Lower lobe of right lung (tissue), 2 donors: ENCODE results near the gene NSMCE3. TPM values are rescaled to one million over a fixed set of nuclear protein-coding genes. Genes with fewer than 3 reads are reported as not detected.

Experiments used
- ATAC-seq, 2 donors: fragments of 200-7000 bp; cut with Tn5 transposase; one replicate each; pipeline ENCODE4 v1.9.1; 2020 to 2022; ENCODE audit warnings: mild to moderate bottlenecking in 2 of 2, moderate library complexity in 2 of 2
- DNase-seq: peaks from one replicate; pipeline ENCODE4 v3.0.0-alpha.2; 2020
- H3K27ac ChIP-seq: fragments of 200-600 bp; one replicate; pipeline ENCODE4 v1.8.0; 2022
- H3K27me3 ChIP-seq: fragments of 200-600 bp; one replicate; pipeline ENCODE4 v1.8.0; 2022; ENCODE audit warnings: low read depth
- H3K36me3 ChIP-seq: fragments of 200-600 bp; one replicate; pipeline ENCODE4 v1.8.0; 2022; ENCODE audit warnings: mild to moderate bottlenecking
- H3K4me1 ChIP-seq: fragments of 200-600 bp; one replicate; pipeline ENCODE4 v1.8.0; 2022
- H3K4me3 ChIP-seq: fragments of 200-600 bp; one replicate; pipeline ENCODE4 v1.8.0; 2022; ENCODE audit warnings: mild to moderate bottlenecking
- H3K9me3 ChIP-seq: fragments of 200-600 bp; one replicate; pipeline ENCODE4 v1.8.0; 2022
- intact Hi-C: fragments of 100-400 bp; cut with DNase I; formaldehyde crosslinking; loops from one replicate; pipeline ENCODE4 v1.11.0; 2022
- total RNA-seq: library from RNA; stranded (reverse); fragmentation: NEBNext Ultra II Directional; extraction: Animal tissue kit (Norgen Biotek cat#: 25700); gene quantifications from one replicate; pipeline ENCODE4 v1.2.1, GENCODE V29; 2021
- TF ChIP-seq, protein P1 (sequence below): fragments of 200-600 bp; IDR thresholded peaks from one replicate; pipeline ENCODE4 v1.8.0; 2022; ENCODE audit warnings: antibody characterized with exemption, mild to moderate bottlenecking
- donor health status: DM: no; HTN: yes; CAD: no; lungs with severe emphysema.

The NSMCE3 gene
- total RNA-seq, 1 donor from 2014 or later = 6.2 TPM

DNA sequence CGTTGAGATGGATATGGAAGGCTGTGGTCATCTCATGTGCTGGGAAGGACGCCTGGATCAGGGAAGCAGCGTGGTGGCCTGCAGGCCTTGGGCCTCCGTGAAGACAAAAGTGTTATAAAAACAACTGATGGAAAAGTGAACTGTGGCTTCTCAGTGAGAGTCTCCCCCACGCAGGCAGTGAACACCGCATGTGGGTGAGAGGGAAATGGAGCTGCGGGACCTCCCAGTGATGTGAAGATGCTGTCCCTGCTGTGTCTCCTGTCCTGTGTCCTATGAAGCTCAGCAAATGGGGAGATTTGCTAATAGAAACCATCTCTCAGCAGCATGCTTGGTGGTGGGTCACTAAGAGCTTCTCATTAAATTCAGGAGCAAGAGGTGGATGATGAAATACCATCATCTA is 25.1 kb downstream of the NSMCE3 start:
- Histone ChIP-seq H3K9me3 (no peaks in the 10 kb centered on the region), H3K27ac (no peak overlapping the region), H3K4me1 (no peaks in the 10 kb centered on the region), H3K4me3 (no peak overlapping the region), H3K36me3 (no peaks in the 10 kb centered on the region), H3K27me3 (no peaks in the 10 kb centered on the region)
- DNase-seq = no peak
- TF ChIP-seq, protein P1, sequence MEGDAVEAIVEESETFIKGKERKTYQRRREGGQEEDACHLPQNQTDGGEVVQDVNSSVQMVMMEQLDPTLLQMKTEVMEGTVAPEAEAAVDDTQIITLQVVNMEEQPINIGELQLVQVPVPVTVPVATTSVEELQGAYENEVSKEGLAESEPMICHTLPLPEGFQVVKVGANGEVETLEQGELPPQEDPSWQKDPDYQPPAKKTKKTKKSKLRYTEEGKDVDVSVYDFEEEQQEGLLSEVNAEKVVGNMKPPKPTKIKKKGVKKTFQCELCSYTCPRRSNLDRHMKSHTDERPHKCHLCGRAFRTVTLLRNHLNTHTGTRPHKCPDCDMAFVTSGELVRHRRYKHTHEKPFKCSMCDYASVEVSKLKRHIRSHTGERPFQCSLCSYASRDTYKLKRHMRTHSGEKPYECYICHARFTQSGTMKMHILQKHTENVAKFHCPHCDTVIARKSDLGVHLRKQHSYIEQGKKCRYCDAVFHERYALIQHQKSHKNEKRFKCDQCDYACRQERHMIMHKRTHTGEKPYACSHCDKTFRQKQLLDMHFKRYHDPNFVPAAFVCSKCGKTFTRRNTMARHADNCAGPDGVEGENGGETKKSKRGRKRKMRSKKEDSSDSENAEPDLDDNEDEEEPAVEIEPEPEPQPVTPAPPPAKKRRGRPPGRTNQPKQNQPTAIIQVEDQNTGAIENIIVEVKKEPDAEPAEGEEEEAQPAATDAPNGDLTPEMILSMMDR = no peak
- intact Hi-C loops = no loop called here
- ATAC-seq = no peak

DNA sequence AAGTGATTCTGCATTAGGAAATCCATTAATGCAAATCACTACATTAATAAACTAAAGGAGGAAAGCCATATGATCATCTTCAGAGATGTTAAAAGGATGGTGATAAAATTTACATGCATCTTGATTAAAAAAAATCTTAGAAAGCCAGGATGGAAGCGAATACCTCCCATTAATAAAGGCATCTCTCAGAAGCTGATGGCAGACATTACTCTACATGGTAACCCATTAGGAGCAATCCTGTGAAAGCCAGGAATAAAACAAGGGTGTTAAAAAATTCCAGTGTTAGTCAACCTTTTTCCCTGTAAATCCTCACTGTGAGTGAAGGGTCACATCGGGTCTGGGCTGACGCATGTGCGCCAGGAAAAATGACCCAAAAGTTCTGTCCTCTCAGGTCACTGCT is 25.5 kb downstream of the NSMCE3 start:
- TF ChIP-seq, protein P1 = no peak
- Histone ChIP-seq H3K9me3 (no peaks in the 10 kb centered on the region), H3K4me3 (no peak overlapping the region), H3K27me3 (no peaks in the 10 kb centered on the region), H3K4me1 (no peaks in the 10 kb centered on the region), H3K27ac (no peak overlapping the region), H3K36me3 (no peaks in the 10 kb centered on the region)
- intact Hi-C loops = no loop called here
- DNase-seq = no peak
- ATAC-seq = no peak

DNA sequence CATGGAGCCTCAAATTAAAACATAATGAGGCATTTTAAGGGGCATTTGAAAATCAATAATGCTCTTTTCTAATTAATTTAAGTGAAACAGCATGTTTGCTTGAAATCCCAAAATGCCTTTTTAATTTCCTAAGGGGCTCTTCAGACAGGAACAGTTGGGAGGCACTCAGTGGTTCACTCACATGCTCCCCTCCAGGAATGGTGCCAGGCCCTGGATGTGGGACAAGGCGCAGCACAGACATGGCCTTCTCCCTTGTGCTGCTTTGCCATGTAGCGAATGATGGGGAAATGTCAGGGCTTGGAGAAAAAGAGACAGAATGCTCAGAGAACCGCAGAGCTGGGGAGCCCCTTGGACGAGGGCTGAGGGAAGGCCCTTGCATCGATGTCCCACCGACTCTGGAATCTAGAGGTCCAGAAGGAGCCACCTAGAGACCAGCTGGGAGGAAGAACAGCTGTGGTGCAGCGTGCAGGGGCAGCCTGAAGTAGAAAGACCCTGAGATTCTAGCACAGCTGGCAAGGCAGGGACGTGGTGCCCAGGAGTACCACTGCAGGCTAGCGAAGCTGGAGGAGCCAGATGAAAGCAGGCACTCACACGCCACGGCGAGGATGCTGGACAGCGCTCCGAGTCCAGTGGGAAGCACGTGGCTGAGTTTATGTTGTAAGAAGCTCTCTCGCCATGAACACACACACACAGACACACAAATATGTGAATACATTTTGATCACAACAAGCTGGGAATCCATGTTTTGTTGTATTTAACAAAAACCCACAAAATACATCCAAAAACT is 27.0 kb downstream of the NSMCE3 start:
- ATAC-seq (no peak), DNase-seq (no peak)
- Histone ChIP-seq H3K4me1 (no peaks in the 10 kb centered on the region), H3K36me3 (no peaks in the 10 kb centered on the region), H3K9me3 (no peaks in the 10 kb centered on the region), H3K27ac (no peak overlapping the region), H3K4me3 (no peak overlapping the region), H3K27me3 (no peaks in the 10 kb centered on the region)
- TF ChIP-seq, protein P1 = no peak
- intact Hi-C loops = no loop called here

DNA sequence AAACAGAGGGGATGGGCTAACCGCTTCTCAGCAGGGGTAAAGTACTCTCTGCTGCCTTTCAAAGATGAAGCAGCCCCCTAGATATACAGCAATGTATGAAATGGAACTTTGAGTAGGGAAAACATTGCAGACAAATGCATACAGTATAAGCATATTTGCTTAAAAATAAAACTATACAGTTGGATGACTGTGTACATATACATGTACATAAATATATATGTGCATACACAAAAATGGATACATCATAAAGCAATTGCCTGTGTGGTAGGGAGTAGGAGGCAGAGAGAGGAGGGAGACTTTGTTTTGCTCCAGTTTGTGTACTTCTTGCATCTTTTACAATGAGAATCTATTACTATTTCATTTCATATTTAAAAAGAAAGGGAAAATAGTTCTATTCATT is 28.4 kb downstream of the NSMCE3 start:
- ATAC-seq (no peak), DNase-seq (no peak)
- Histone ChIP-seq H3K4me1 (no peaks in the 10 kb centered on the region), H3K9me3 (no peaks in the 10 kb centered on the region), H3K36me3 (no peaks in the 10 kb centered on the region), H3K27ac (no peak overlapping the region), H3K27me3 (no peaks in the 10 kb centered on the region), H3K4me3 (no peak overlapping the region)
- TF ChIP-seq, protein P1 = no peak
- intact Hi-C loops = no loop called here

DNA sequence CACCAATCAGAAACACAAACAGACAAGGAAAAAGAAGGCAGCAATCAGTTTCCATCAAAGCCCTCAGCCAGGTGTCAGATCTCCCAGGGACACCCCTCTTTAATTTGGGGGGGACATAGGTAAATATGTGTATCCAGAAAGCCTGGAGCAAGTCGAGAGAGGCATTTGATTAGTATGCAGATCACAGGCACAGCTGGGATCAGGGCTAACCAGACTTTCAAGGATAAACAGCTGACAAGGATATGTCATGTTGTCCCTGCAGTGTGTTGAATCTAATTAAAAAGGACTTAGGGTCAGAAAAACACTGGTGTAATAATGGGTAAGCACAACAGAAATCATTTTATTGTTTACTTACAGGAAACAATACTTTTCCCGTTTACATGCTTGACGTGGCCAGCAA is 30.2 kb downstream of the NSMCE3 start:
- intact Hi-C loops = no loop called here
- DNase-seq (no peak), ATAC-seq (no peak)
- Histone ChIP-seq H3K27ac (no peak overlapping the region), H3K4me3 (no peak overlapping the region), H3K9me3 (peaks cover 12% of the 10 kb centered on the region), H3K4me1 (no peaks in the 10 kb centered on the region), H3K36me3 (no peaks in the 10 kb centered on the region), H3K27me3 (no peaks in the 10 kb centered on the region)
- TF ChIP-seq, protein P1 = no peak
